Fibroblast of lung (primary cell): ENCODE data around the gene CD58. TPM values are rescaled to one million over a fixed set of nuclear protein-coding genes. Genes with fewer than 3 reads are reported as not detected.
A peak's percentile ranks its signal among the peaks of the same experiment; 100 is the strongest.

Source experiments
- DNase-seq, 2 donors: peaks; one replicate each; pipeline versions ENCODE4 v3.0.0 to v3.0.0-alpha.2; 2010; ENCODE audit warnings: low read depth in 2 of 2
- H2AFZ ChIP-seq: 2 replicates; pipeline ENCODE4 v1.5.1; 2012; ENCODE audit warnings: low read length, control low read depth, inconsistent platforms
- H3K27ac ChIP-seq: 2 replicates; pipeline ENCODE4 v1.5.1; 2011; ENCODE audit warnings: low read length, control low read depth; ENCODE audit not compliant: insufficient read depth
- H3K27me3 ChIP-seq: 2 replicates; pipeline ENCODE4 v1.5.1; 2011; ENCODE audit warnings: mild to moderate bottlenecking, low read length; ENCODE audit not compliant: control insufficient read depth, insufficient read depth
- H3K36me3 ChIP-seq: 2 replicates; pipeline ENCODE4 v1.5.1; 2011; ENCODE audit warnings: low read length; ENCODE audit not compliant: control insufficient read depth, insufficient read depth
- H3K4me1 ChIP-seq: 2 replicates; pipeline ENCODE4 v1.5.1; 2011; ENCODE audit warnings: low read length; ENCODE audit not compliant: control insufficient read depth, insufficient read depth; ENCODE audit errors: extremely low read depth
- H3K4me2 ChIP-seq: 2 replicates; pipeline ENCODE4 v1.5.1; 2011; ENCODE audit warnings: low read length, control low read depth; ENCODE audit not compliant: insufficient read depth; ENCODE audit errors: extremely low read depth
- H3K4me3 ChIP-seq, 4 experiments: fragments of 200-600 bp in 1 of 4; sonication (generic) in 1 of 4; replicated peaks in 1 of 4; 2 replicates each; pipeline ENCODE4 v1.5.1; 2011 to 2016; ENCODE audit warnings: low read length in 4 of 4, low read depth in 3 of 4, mild to moderate bottlenecking in 3 of 4, control low read depth in 2 of 4, inconsistent platforms in 1 of 4, mixed read lengths in 1 of 4; ENCODE audit not compliant: insufficient read depth in 1 of 4; ENCODE audit errors: control extremely low read depth in 1 of 4
- H3K79me2 ChIP-seq: 2 replicates; pipeline ENCODE4 v1.5.1; 2012; ENCODE audit warnings: mild to moderate bottlenecking, low read length, inconsistent platforms; ENCODE audit not compliant: control insufficient read depth, insufficient read depth
- H3K9ac ChIP-seq: 2 replicates; pipeline ENCODE4 v1.5.1; 2011; ENCODE audit warnings: mild to moderate bottlenecking, low read length, control low read depth; ENCODE audit not compliant: insufficient read depth
- H3K9me3 ChIP-seq: 2 replicates; pipeline ENCODE4 v1.5.1; 2012; ENCODE audit warnings: low read depth, low read length; ENCODE audit not compliant: control insufficient read depth, insufficient read depth
- H4K20me1 ChIP-seq: 2 replicates; pipeline ENCODE4 v1.5.1; 2011; ENCODE audit warnings: low read length; ENCODE audit not compliant: control insufficient read depth, insufficient read depth; ENCODE audit errors: extremely low read depth
- CTCF ChIP-seq, 2 donors: IDR thresholded peaks in 1 of 2; conservative IDR thresholded peaks in 1 of 2; 1 replicate in 1 of 2; 2 replicates in 1 of 2; pipeline ENCODE4 v1.5.1; 2011 to 2012; ENCODE audit warnings: low read length in 2 of 2, control low read depth in 1 of 2, inconsistent platforms in 1 of 2, low read depth in 1 of 2, mild to moderate bottlenecking in 1 of 2
- EZH2 ChIP-seq: IDR thresholded peaks from 2 replicates; pipeline ENCODE4 v1.5.1; 2012; ENCODE audit warnings: low read length, control low read depth, mild to moderate bottlenecking; ENCODE audit errors: missing control alignments
- polyA plus RNA-seq, 2 donors: library from polyadenylated mRNA; depleted of rRNA in 1 of 2; stranded (reverse) in 1 of 2; unstranded in 1 of 2; fragments of >200 nt; gene quantifications; 2 replicates each; pipeline ENCODE4 v1.2.1, GENCODE V29; 2011 to 2012; ENCODE audit warnings: missing spikeins in 1 of 2
- total RNA-seq: library from RNA; depleted of rRNA; stranded (reverse); fragments of >200 nt; gene quantifications from 2 replicates; pipeline ENCODE4 v1.2.1, GENCODE V29; 2014

The CD58 gene
- total and polyA plus RNA-seq, 2 donors (not counting 1 experiment from before 2014, with no cell fraction given): 8.4 to 16.3 TPM

GRCh38 chr1:116521186-116521585, 49.6 kb downstream of the CD58 start:
- H4K20me1 ChIP-seq: no peaks in the 10 kb centered on the region
- no peaks in the 10 kb centered on the region for H3K27me3 ChIP-seq
- H3K4me2 ChIP-seq: no peak overlapping the region
- no peak overlapping the region for H3K4me3 ChIP-seq
- no peaks in the 10 kb centered on the region for H3K36me3 ChIP-seq
- H2AFZ ChIP-seq: no peak overlapping the region
- no peaks in the 10 kb centered on the region for H3K9me3 ChIP-seq
- no peak overlapping the region for H3K27ac ChIP-seq
- no peaks in the 10 kb centered on the region for H3K4me1 ChIP-seq
- H3K79me2 ChIP-seq: no peaks in the 10 kb centered on the region
- peak; percentile 40 to 69 for DNase-seq
- no peak overlapping the region for H3K9ac ChIP-seq
- no peak for TF ChIP-seq CTCF (conservative IDR thresholded peaks at IDR 0.05 in 1 of 2, IDR thresholded peaks at IDR 0.05 in 1 of 2; ENCODE audit: low read depth in 1 of 2, low read length in 2 of 2)
- no peak for TF ChIP-seq EZH2

GRCh38 chr1:116518400-116518799, 52.4 kb downstream of the CD58 start:
- H3K9me3 ChIP-seq: no peaks in the 10 kb centered on the region
- no peaks in the 10 kb centered on the region for H3K4me1 ChIP-seq
- H3K4me3 ChIP-seq: no peak overlapping the region
- H3K36me3 ChIP-seq: no peaks in the 10 kb centered on the region
- DNase-seq: no peak
- no peaks in the 10 kb centered on the region for H3K27me3 ChIP-seq
- no peaks in the 10 kb centered on the region for H4K20me1 ChIP-seq
- TF ChIP-seq EZH2 (no peak), CTCF (conservative IDR thresholded peaks at IDR 0.05 in 1 of 2, IDR thresholded peaks at IDR 0.05 in 1 of 2; ENCODE audit: low read depth in 1 of 2, low read length in 2 of 2) (no peak)
- no peaks in the 10 kb centered on the region for H3K79me2 ChIP-seq
- no peak overlapping the region for H3K9ac ChIP-seq
- no peak overlapping the region for H3K27ac ChIP-seq
- H3K4me2 ChIP-seq: no peak overlapping the region
- no peak overlapping the region for H2AFZ ChIP-seq

DNA sequence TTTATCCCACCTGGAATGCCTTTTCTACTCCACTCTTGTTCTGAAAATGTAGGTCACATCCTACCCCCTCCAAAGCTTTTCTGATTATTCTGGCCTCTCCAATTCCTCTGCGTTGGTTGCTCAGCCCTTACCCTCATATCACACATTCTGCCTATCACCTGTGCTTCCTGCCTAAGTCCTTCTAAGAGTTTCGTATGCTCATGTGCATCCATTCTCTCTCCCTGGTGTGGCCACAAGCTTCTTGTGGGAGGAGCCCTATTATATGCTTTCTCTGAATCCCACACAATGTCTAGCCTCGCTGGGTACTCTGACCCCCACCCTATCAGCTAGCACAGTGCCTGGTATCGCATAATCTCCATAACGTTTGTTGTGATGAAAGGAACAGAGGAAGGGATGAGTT, 54.2 kb downstream of the CD58 start:
- TF ChIP-seq EZH2 (no peak), CTCF (conservative IDR thresholded peaks at IDR 0.05 in 1 of 2, IDR thresholded peaks at IDR 0.05 in 1 of 2; ENCODE audit: low read depth in 1 of 2, low read length in 2 of 2) (no peak)
- H3K27me3 ChIP-seq: no peaks in the 10 kb centered on the region
- H2AFZ ChIP-seq: no peak overlapping the region
- no peaks in the 10 kb centered on the region for H3K4me1 ChIP-seq
- H3K4me3 ChIP-seq: no peak overlapping the region
- H3K27ac ChIP-seq: no peak overlapping the region
- no peak overlapping the region for H3K4me2 ChIP-seq
- no peaks in the 10 kb centered on the region for H3K9me3 ChIP-seq
- H3K79me2 ChIP-seq: no peaks in the 10 kb centered on the region
- no peak overlapping the region for H3K9ac ChIP-seq
- H4K20me1 ChIP-seq: no peaks in the 10 kb centered on the region
- DNase-seq: no peak
- H3K36me3 ChIP-seq: no peaks in the 10 kb centered on the region
